A549 (cell line): ENCODE results near the gene ARHGEF7. TPM values are rescaled to one million over a fixed set of nuclear protein-coding genes. Genes with fewer than 3 reads are reported as not detected.

Experiments
- ATAC-seq, 2 experiments: fragments of 200-7000 bp in 1 of 2; fragments of >200 bp in 1 of 2; cut with Nextera tagmentation in 1 of 2; cut with Tn5 transposase in 1 of 2; 3 replicates each; pipeline versions ENCODE4 v1.8.0 to v1.9.1; 2018 to 2020; ENCODE audit warnings: mild to moderate bottlenecking in 1 of 2, moderate library complexity in 1 of 2
- CTCF ChIA-PET: fragments of 300-600 bp; sonication (Branson Sonifier 250); formaldehyde crosslinking; extraction: SDS; loops from one replicate; lab custom pipeline; 2021; ENCODE audit warnings: antibody characterized with exemption, inconsistent platforms; lab: Yijun Ruan, JAX
- POLR2A ChIA-PET: fragments of 350-600 bp; formaldehyde crosslinking; extraction: SDS; loops from one replicate; lab custom pipeline; 2021; ENCODE audit warnings: antibody characterized with exemption, inconsistent platforms; lab: Yijun Ruan, JAX
- DNase-seq, 2 experiments: peaks; one replicate each; pipeline versions ENCODE4 v3.0.0 to v3.0.0-alpha.2; 2011 to 2016; ENCODE audit warnings: low read depth in 1 of 2, low spot score in 1 of 2
- FAIRE-seq: peaks from 2 replicates; lab custom pipeline; 2011; peaks lifted over from hg19 to GRCh38; lab: Jason Lieb, UNC
- H3K27ac ChIP-seq, 2 experiments: fragments of >200 bp; sonication (Bioruptor Twin); formaldehyde crosslinking; 3 replicates each; pipeline ENCODE4 v1.5.1; 2016 to 2017
- H3K4me1 ChIP-seq: fragments of >200 bp; sonication (Bioruptor Twin); formaldehyde crosslinking; 3 replicates; pipeline ENCODE4 v1.6.1; 2016
- H3K4me2 ChIP-seq: fragments of >200 bp; sonication (Bioruptor Twin); formaldehyde crosslinking; 3 replicates; pipeline ENCODE4 v1.6.1; 2016
- H3K4me3 ChIP-seq: fragments of >200 bp; sonication (Bioruptor Twin); formaldehyde crosslinking; 3 replicates; pipeline ENCODE4 v1.5.1; 2016
- H3K9me3 ChIP-seq: fragments of >200 bp; sonication (Bioruptor Twin); formaldehyde crosslinking; 3 replicates; pipeline ENCODE4 v1.6.1; 2016
- CEBPB ChIP-seq, 2 experiments: fragments of >200 bp in 1 of 2; sonication (Bioruptor Twin) in 1 of 2; formaldehyde crosslinking in 1 of 2; IDR thresholded peaks; 2 replicates each; pipeline ENCODE4 v1.6.1; 2012 to 2016
- CHD2 ChIP-seq: fragments of 150-350 bp; IDR thresholded peaks from 2 replicates; pipeline ENCODE4 v1.6.1; 2014; ENCODE audit warnings: low read length; ENCODE audit not compliant: partially characterized antibody
- EHF ChIP-seq: fragments of 250-450 bp; sonication (Bioruptor Pico); IDR thresholded peaks from 2 replicates; pipeline ENCODE4 v1.5.0; 2020; ENCODE audit warnings: mild to moderate bottlenecking
- EHMT2 ChIP-seq: fragments of 200-600 bp; sonication (generic); IDR thresholded peaks from 2 replicates; pipeline ENCODE4 v1.6.1; 2016; ENCODE audit warnings: antibody characterized with exemption, low read depth, mild to moderate bottlenecking, moderate library complexity
- FOXS1 ChIP-seq: fragments of 250-450 bp; sonication (Bioruptor Pico); IDR thresholded peaks from 2 replicates; pipeline ENCODE4 v1.5.0; 2020; ENCODE audit warnings: mild to moderate bottlenecking, moderate library complexity
- HOXB13 ChIP-seq: fragments of 250-450 bp; sonication (Bioruptor Pico); IDR thresholded peaks from 2 replicates; pipeline ENCODE4 v1.5.0; 2020; ENCODE audit warnings: low read depth, mild to moderate bottlenecking, moderate library complexity
- KDM1A ChIP-seq: fragments of 200-600 bp; sonication (generic); IDR thresholded peaks from 2 replicates; pipeline ENCODE4 v1.6.1; 2016; ENCODE audit warnings: low read depth, mild to moderate bottlenecking
- NFE2L2 ChIP-seq: fragments of 150-350 bp; conservative IDR thresholded peaks from 2 replicates; pipeline ENCODE4 v1.6.1; 2014; ENCODE audit warnings: low read length
- NR3C1 ChIP-seq: fragments of >200 bp; sonication (Bioruptor Twin); formaldehyde crosslinking; IDR thresholded peaks from 3 replicates; pipeline ENCODE4 v1.6.1; 2017
- PBX3 ChIP-seq: IDR thresholded peaks from 2 replicates; pipeline ENCODE4 v1.6.1; 2012
- PHF8 ChIP-seq: fragments of 200-600 bp; sonication (generic); IDR thresholded peaks from 2 replicates; pipeline ENCODE4 v1.6.1; 2016; ENCODE audit warnings: low read depth, mild to moderate bottlenecking, antibody characterized with exemption, moderate library complexity, borderline replicate concordance
- POLR2A ChIP-seq: IDR thresholded peaks from 2 replicates; pipeline ENCODE4 v1.6.1; 2012; ENCODE audit warnings: mild to moderate bottlenecking, low read length
- POLR2AphosphoS2 ChIP-seq: conservative IDR thresholded peaks from 2 replicates; pipeline ENCODE4 v1.6.1; 2012; ENCODE audit warnings: low read length, improper control_type of control experiment, inconsistent platforms
- USF2 ChIP-seq: fragments of 450-650 bp; IDR thresholded peaks from 2 replicates; pipeline ENCODE4 v1.6.1; 2014; ENCODE audit warnings: antibody characterized with exemption
- ZNF302 ChIP-seq: fragments of 250-450 bp; sonication (Bioruptor Pico); IDR thresholded peaks from 2 replicates; pipeline ENCODE4 v1.9.0; 2021; ENCODE audit warnings: inconsistent platforms, mild to moderate bottlenecking, moderate library complexity
- WGBS: methylation state at CpG from one replicate; pipeline ENCODE4 v1.1.6; 2017; ENCODE audit errors: missing lambda C conversion rate; 5-methylcytosine and 5-hydroxymethylcytosine counted together
- polyA plus RNA-seq, 4 experiments: library from polyadenylated mRNA; depleted of rRNA in 3 of 4; stranded (reverse); fragments of >200 nt; fragmentation: RNase III in 1 of 4; extraction: RNeasy Plus Mini Kit Qiagen cat#74134 plus additional on column Dnase treatment in 1 of 4; gene quantifications; 2 replicates in 3 of 4; 3 replicates in 1 of 4; pipeline ENCODE4 v1.2.3, GENCODE V29; 2011 to 2017
- TF ChIP-seq, protein P1 (sequence below): fragments of >200 bp; sonication (Bioruptor Twin); formaldehyde crosslinking; IDR thresholded peaks from 2 replicates; pipeline ENCODE4 v1.6.1; 2016
- TF ChIP-seq, protein P2 (sequence below): fragments of >200 bp; sonication (Bioruptor Twin); formaldehyde crosslinking; IDR thresholded peaks from 3 replicates; pipeline ENCODE4 v1.6.1; 2016
- TF ChIP-seq, protein P3 (sequence below): fragments of 150-350 bp; IDR thresholded peaks from 2 replicates; pipeline ENCODE4 v1.6.1; 2014; ENCODE audit warnings: low read depth, mild to moderate bottlenecking, low read length
- TF ChIP-seq, protein P4 (sequence below): fragments of 250-450 bp; sonication (Bioruptor Pico); IDR thresholded peaks from 2 replicates; pipeline ENCODE4 v1.5.0; 2021; ENCODE audit warnings: mild to moderate bottlenecking, moderate library complexity, borderline replicate concordance
- TF ChIP-seq, protein P5 (sequence below): IDR thresholded peaks from 2 replicates; pipeline ENCODE4 v1.6.1; 2012; ENCODE audit warnings: low read depth, borderline replicate concordance

The ARHGEF7 gene
- polyA plus RNA-seq, 2 of the 4 experiments (the other 2 are of a cell fraction): 21.1 to 23.1 TPM

DNA sequence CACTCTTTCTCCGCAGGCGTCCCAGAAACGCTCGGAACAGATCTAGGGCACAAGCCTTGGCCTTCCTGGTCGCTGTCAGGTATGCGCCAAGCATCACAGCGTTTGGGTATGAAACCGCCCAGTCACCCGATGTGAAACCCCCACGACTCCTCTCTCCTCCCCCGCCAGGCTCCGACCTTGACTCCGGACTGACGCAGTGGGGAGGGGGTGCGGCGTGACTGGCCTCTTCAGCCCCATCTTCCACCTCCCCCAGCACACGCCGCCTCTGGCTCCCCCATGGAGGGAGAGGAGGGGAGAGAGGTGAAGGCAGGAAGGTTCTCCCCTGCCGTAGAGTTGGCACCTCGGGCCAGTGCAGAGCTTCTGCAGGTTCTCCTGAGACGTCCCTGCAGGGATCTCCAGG, 22.0 kb upstream of the ARHGEF7 start (continued):
- TF ChIP-seq KDM1A (no peak), ZNF302 (CRISPR knock-in tag) (no peak), EHF (CRISPR knock-in tag) (no peak), POLR2AphosphoS2 (no peak), PBX3 (no peak)
- TF ChIP-seq, protein P1, sequence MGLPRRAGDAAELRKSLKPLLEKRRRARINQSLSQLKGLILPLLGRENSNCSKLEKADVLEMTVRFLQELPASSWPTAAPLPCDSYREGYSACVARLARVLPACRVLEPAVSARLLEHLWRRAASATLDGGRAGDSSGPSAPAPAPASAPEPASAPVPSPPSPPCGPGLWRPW: no peak
- TF ChIP-seq, protein P2, sequence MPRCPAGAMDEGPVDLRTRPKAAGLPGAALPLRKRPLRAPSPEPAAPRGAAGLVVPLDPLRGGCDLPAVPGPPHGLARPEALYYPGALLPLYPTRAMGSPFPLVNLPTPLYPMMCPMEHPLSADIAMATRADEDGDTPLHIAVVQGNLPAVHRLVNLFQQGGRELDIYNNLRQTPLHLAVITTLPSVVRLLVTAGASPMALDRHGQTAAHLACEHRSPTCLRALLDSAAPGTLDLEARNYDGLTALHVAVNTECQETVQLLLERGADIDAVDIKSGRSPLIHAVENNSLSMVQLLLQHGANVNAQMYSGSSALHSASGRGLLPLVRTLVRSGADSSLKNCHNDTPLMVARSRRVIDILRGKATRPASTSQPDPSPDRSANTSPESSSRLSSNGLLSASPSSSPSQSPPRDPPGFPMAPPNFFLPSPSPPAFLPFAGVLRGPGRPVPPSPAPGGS: no peak
- TF ChIP-seq, protein P3, sequence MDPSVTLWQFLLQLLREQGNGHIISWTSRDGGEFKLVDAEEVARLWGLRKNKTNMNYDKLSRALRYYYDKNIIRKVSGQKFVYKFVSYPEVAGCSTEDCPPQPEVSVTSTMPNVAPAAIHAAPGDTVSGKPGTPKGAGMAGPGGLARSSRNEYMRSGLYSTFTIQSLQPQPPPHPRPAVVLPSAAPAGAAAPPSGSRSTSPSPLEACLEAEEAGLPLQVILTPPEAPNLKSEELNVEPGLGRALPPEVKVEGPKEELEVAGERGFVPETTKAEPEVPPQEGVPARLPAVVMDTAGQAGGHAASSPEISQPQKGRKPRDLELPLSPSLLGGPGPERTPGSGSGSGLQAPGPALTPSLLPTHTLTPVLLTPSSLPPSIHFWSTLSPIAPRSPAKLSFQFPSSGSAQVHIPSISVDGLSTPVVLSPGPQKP: no peak

- Histone ChIP-seq H3K4me2 (no peak overlapping the region), H3K4me3 (no peak overlapping the region), H3K9me3 (no peaks in the 10 kb centered on the region), H3K27ac (no peak overlapping the region), H3K4me1 (no peaks in the 10 kb centered on the region)
- POLR2A ChIA-PET: no interaction called here
- FAIRE-seq (no peak), DNase-seq (no peak), ATAC-seq (no peak)
- 17% methylated on average over 1 of the region's 9 CpGs for WGBS
- TF ChIP-seq, protein P4, sequence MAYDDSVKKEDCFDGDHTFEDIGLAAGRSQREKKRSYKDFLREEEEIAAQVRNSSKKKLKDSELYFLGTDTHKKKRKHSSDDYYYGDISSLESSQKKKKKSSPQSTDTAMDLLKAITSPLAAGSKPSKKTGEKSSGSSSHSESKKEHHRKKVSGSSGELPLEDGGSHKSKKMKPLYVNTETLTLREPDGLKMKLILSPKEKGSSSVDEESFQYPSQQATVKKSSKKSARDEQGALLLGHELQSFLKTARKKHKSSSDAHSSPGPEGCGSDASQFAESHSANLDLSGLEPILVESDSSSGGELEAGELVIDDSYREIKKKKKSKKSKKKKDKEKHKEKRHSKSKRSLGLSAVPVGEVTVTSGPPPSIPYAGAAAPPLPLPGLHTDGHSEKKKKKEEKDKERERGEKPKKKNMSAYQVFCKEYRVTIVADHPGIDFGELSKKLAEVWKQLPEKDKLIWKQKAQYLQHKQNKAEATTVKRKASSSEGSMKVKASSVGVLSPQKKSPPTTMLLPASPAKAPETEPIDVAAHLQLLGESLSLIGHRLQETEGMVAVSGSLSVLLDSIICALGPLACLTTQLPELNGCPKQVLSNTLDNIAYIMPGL (CRISPR knock-in tag): no peak
- TF ChIP-seq POLR2A (no peak), NFE2L2 (no peak), PHF8 (no peak)
- TF ChIP-seq, protein P2: no peak
- CTCF ChIA-PET: no interaction called here
Measured at GRCh38 chr13:111093634-111094033, 21.5 kb upstream of the ARHGEF7 start.

GRCh38 chr13:111095031-111095840, 19.9 kb upstream of the ARHGEF7 start:
- Histone ChIP-seq H3K4me3 (no peak overlapping the region), H3K9me3 (no peaks in the 10 kb centered on the region), H3K4me2 (peak overlapping the region; percentile 33; the same call in 1 of the 3 replicates), H3K27ac (no peak overlapping the region), H3K4me1 (no peaks in the 10 kb centered on the region)
- CTCF ChIA-PET: interaction anchor here (1.3 kb wide), 1 partner anchor 27 kb away, joined by 4 read pairs; no protein-coding TSS in a partner anchor
- WGBS: 36% methylated on average over 22 of the region's 30 CpGs
- FAIRE-seq (no peak), ATAC-seq (peak; percentile 15 to 51; a peak in 3 of 6 replicates), DNase-seq (no peak)
- POLR2A ChIA-PET: no interaction called here
- no peak for TF ChIP-seq POLR2AphosphoS2
- TF ChIP-seq, protein P3: no peak
- TF ChIP-seq, protein P5, sequence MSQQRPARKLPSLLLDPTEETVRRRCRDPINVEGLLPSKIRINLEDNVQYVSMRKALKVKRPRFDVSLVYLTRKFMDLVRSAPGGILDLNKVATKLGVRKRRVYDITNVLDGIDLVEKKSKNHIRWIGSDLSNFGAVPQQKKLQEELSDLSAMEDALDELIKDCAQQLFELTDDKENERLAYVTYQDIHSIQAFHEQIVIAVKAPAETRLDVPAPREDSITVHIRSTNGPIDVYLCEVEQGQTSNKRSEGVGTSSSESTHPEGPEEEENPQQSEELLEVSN: no peak
- no peak for TF ChIP-seq FOXS1 (CRISPR knock-in tag)
- TF ChIP-seq, protein P4 (CRISPR knock-in tag): no peak
- no peak for TF ChIP-seq USF2
- no peak for TF ChIP-seq HOXB13
- no peak for TF ChIP-seq EHMT2
- TF ChIP-seq NR3C1: no peak
- TF ChIP-seq CEBPB (IDR thresholded peaks at IDR 0.05): no peak
- TF ChIP-seq CHD2: no peak
